HG02571 (cell line): ENCODE measurements around the gene NGDN.
"Not testable (repeated sequence)": the region's sequence is repeated elsewhere in the genome, so short reads cannot be mapped to it uniquely, and the experiment has no call there.

Experiments used
- ATAC-seq: cut with Tn5 transposase; IDR thresholded peaks from one replicate; pipeline ENCODE4 v1.9.1; 2021; ENCODE audit warnings: mild to moderate bottlenecking, moderate library complexity; ENCODE audit not compliant: unreplicated experiment

The NGDN gene

GRCh38 chr14:23469127-23469905, at the start of gene NGDN:
Gene NGDN, plus strand, starts transcription at chr14:23469703. Its CDS starts 13 bp downstream, at chr14:23469716.
- ATAC-seq = peak; percentile 97

GRCh38 chr14:23421594-23421993, 47.9 kb upstream of the NGDN start:
- no peak for ATAC-seq

- ATAC-seq = no peak
Measured at GRCh38 chr14:23423657-23424056, 45.8 kb upstream of the NGDN start.

- no peak for ATAC-seq
Measured at GRCh38 chr14:23425169-23425568, 44.3 kb upstream of the NGDN start.

GRCh38 chr14:23425798-23426197, 43.7 kb upstream of the NGDN start:
- not testable (repeated sequence) for ATAC-seq

- no peak for ATAC-seq
Measured at GRCh38 chr14:23428686-23429495, 40.6 kb upstream of the NGDN start.

- ATAC-seq = no peak
Measured at GRCh38 chr14:23430016-23430722, 39.3 kb upstream of the NGDN start.

- no peak for ATAC-seq
Measured at GRCh38 chr14:23430723-23431085, 38.8 kb upstream of the NGDN start.

- no peak for ATAC-seq
Measured at GRCh38 chr14:23431486-23431885, 38.0 kb upstream of the NGDN start.

- ATAC-seq = no peak
Measured at GRCh38 chr14:23432102-23432925, 37.2 kb upstream of the NGDN start.

GRCh38 chr14:23432946-23433345, 36.6 kb upstream of the NGDN start:
- no peak for ATAC-seq

- no peak for ATAC-seq
Measured at GRCh38 chr14:23433457-23433856, 36.0 kb upstream of the NGDN start.

GRCh38 chr14:23434488-23435222, 34.8 kb upstream of the NGDN start:
- ATAC-seq = no peak

- no peak for ATAC-seq
Measured at GRCh38 chr14:23435543-23436326, 33.8 kb upstream of the NGDN start, which contains the start of gene MYH7. Gene MYH7, minus strand, starts transcription at chr14:23435660. Its CDS starts 1,928 bp downstream, at chr14:23433732.

GRCh38 chr14:23436327-23437132, 33.0 kb upstream of the NGDN start:
- ATAC-seq = no peak

- ATAC-seq = no peak
Measured at GRCh38 chr14:23437133-23438100, 32.1 kb upstream of the NGDN start.
